GM12873 (cell line): ENCODE measurements around the gene PRKRIP1.
A peak's percentile ranks its signal among the peaks of the same experiment; 100 is the strongest.

Source experiments
- TF ChIP-seq, protein P1 (sequence below): IDR thresholded peaks from 2 replicates; pipeline ENCODE4 v1.5.1; 2012; ENCODE audit warnings: low read depth, mild to moderate bottlenecking, moderate library complexity, low read length, control low read depth; ENCODE audit not compliant: insufficient read depth; ENCODE audit errors: missing control alignments

Gene PRKRIP1

GRCh38 chr7:102390697-102391484, 5.3 kb upstream of the PRKRIP1 start:
- TF ChIP-seq, protein P1, sequence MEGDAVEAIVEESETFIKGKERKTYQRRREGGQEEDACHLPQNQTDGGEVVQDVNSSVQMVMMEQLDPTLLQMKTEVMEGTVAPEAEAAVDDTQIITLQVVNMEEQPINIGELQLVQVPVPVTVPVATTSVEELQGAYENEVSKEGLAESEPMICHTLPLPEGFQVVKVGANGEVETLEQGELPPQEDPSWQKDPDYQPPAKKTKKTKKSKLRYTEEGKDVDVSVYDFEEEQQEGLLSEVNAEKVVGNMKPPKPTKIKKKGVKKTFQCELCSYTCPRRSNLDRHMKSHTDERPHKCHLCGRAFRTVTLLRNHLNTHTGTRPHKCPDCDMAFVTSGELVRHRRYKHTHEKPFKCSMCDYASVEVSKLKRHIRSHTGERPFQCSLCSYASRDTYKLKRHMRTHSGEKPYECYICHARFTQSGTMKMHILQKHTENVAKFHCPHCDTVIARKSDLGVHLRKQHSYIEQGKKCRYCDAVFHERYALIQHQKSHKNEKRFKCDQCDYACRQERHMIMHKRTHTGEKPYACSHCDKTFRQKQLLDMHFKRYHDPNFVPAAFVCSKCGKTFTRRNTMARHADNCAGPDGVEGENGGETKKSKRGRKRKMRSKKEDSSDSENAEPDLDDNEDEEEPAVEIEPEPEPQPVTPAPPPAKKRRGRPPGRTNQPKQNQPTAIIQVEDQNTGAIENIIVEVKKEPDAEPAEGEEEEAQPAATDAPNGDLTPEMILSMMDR: peak; percentile 96

DNA sequence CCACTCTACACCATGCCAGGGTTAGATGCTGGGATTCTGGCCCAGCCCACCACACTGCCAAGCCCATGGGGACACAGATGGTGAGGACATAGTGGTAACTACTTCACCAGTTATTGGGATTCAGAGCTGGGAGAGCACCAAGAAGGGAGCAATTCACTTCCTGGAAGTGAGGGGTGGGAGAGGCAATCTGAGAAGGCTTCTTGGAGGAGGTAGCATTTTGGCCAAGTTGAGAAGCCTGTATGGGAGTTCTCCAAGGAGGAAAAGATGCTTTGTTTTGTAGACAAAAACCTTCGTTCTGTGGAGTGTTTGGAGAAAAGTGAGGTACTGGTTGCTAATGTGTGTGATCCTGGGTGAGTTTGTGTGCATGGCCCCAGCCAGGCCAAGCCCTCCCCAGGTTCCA, 3.8 kb upstream of the PRKRIP1 start:
- TF ChIP-seq, protein P1: no peak

GRCh38 chr7:102393467-102393866, 2.7 kb upstream of the PRKRIP1 start:
- TF ChIP-seq, protein P1: no peak

GRCh38 chr7:102395592-102395872, 631 bp upstream of the PRKRIP1 start:
- TF ChIP-seq, protein P1: no peak

- TF ChIP-seq, protein P1: no peak
Measured at GRCh38 chr7:102396710-102397019, 502 bp downstream of the PRKRIP1 start.

- TF ChIP-seq, protein P1: no peak
Measured at GRCh38 chr7:102398543-102398942, 2.4 kb downstream of the PRKRIP1 start.

GRCh38 chr7:102400360-102400759, 4.2 kb downstream of the PRKRIP1 start:
- TF ChIP-seq, protein P1: no peak
